WI38 (cell line): ENCODE results near the gene CDKL4.

Experiments
- H3K4me3 ChIP-seq: 2 replicates; pipeline ENCODE4 v1.5.1; 2011; ENCODE audit warnings: low read depth, mild to moderate bottlenecking, control low read depth, low read length
- CTCF ChIP-seq: IDR thresholded peaks from 2 replicates; pipeline ENCODE4 v1.5.1; 2012; ENCODE audit warnings: low read depth, mild to moderate bottlenecking, control low read depth, low read length

Gene CDKL4

GRCh38 chr2:39228413-39229209 lies 15.2 kb downstream of the CDKL4 start:
- no peak overlapping the region for H3K4me3 ChIP-seq
- TF ChIP-seq CTCF, result no peak

GRCh38 chr2:39227628-39228412 lies 15.9 kb downstream of the CDKL4 start:
- no peak overlapping the region for H3K4me3 ChIP-seq
- peak; percentile 68 for TF ChIP-seq CTCF

GRCh38 chr2:39225567-39225966 lies 18.2 kb downstream of the CDKL4 start:
- H3K4me3 ChIP-seq, result no peak overlapping the region
- TF ChIP-seq CTCF, result no peak

- H3K4me3 ChIP-seq, result no peak overlapping the region
- TF ChIP-seq CTCF, result no peak
These were observed 19.9 kb downstream of the CDKL4 start for GRCh38 chr2:39223909-39224308.

- no peak for TF ChIP-seq CTCF
These were observed 22.3 kb downstream of the CDKL4 start for GRCh38 chr2:39221459-39221858.

GRCh38 chr2:39220136-39220535 lies 23.6 kb downstream of the CDKL4 start:
- no peak for TF ChIP-seq CTCF
- no peak overlapping the region for H3K4me3 ChIP-seq

More at GRCh38 chr2:39221459-39221858, 22.3 kb downstream of the CDKL4 start:
- no peak overlapping the region for H3K4me3 ChIP-seq

GRCh38 chr2:39218391-39218790 lies 25.4 kb downstream of the CDKL4 start:
- no peak overlapping the region for H3K4me3 ChIP-seq
- no peak for TF ChIP-seq CTCF
